WERI-Rb-1 (cell line): ENCODE results near the gene ADAMTS20.
"Not testable (repeated sequence)": the region's sequence is repeated elsewhere in the genome, so short reads cannot be mapped to it uniquely, and the experiment has no call there.

Source experiments
- DNase-seq: peaks from one replicate; pipeline ENCODE4 v3.0.0-alpha.2; 2020
- H3K27ac ChIP-seq: fragments of 250-450 bp; sonication (Bioruptor Pico); 2 replicates; pipeline ENCODE4 v1.5.1; 2020; ENCODE audit warnings: mild to moderate bottlenecking, moderate library complexity
- H3K27me3 ChIP-seq: fragments of 250-450 bp; sonication (Bioruptor Pico); 2 replicates; pipeline ENCODE4 v1.5.1; 2021; ENCODE audit warnings: mild to moderate bottlenecking, low read depth, moderate library complexity; ENCODE audit not compliant: insufficient read depth, severe bottlenecking
- H3K36me3 ChIP-seq: fragments of 250-450 bp; sonication (Bioruptor Pico); 2 replicates; pipeline ENCODE4 v1.5.1; 2020; ENCODE audit warnings: mild to moderate bottlenecking, moderate library complexity
- H3K4me3 ChIP-seq: 2 replicates; pipeline ENCODE4 v1.5.1; 2011; ENCODE audit warnings: low read depth, mild to moderate bottlenecking, control low read depth, low read length
- H3K9me3 ChIP-seq: fragments of 250-450 bp; sonication (Bioruptor Pico); 2 replicates; pipeline ENCODE4 v1.5.1; 2021; ENCODE audit warnings: mild to moderate bottlenecking, moderate library complexity; ENCODE audit not compliant: severe bottlenecking
- CTCF ChIP-seq: IDR thresholded peaks from 2 replicates; pipeline ENCODE4 v1.5.1; 2011; ENCODE audit warnings: low read depth, mild to moderate bottlenecking, control low read depth, inconsistent platforms, low read length

Gene ADAMTS20

DNA sequence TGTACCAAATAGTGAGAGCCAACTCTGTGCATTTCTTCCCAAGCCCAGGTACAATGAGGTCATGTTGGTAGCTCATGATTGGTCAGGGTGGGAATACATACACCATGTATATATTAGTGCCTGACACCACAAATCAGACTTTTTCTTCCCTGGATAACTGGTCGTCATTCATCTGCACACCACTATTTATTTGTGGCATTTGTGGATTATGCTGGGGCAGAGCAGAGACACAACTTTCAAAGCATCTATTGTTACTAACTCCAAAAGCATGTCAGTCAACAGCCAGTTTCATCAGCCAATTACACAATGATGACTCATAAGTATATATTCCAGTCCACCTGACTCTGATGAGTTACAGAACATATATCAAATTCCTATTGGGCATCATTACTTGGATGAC lies 181.7 kb downstream of the ADAMTS20 start:
- no peak for TF ChIP-seq CTCF
- no peaks in the 10 kb centered on the region for H3K27me3 ChIP-seq
- H3K4me3 ChIP-seq: no peak overlapping the region
- H3K27ac ChIP-seq: no peak overlapping the region
- H3K9me3 ChIP-seq: no peaks in the 10 kb centered on the region
- no peak for DNase-seq
- no peaks in the 10 kb centered on the region for H3K36me3 ChIP-seq

DNA sequence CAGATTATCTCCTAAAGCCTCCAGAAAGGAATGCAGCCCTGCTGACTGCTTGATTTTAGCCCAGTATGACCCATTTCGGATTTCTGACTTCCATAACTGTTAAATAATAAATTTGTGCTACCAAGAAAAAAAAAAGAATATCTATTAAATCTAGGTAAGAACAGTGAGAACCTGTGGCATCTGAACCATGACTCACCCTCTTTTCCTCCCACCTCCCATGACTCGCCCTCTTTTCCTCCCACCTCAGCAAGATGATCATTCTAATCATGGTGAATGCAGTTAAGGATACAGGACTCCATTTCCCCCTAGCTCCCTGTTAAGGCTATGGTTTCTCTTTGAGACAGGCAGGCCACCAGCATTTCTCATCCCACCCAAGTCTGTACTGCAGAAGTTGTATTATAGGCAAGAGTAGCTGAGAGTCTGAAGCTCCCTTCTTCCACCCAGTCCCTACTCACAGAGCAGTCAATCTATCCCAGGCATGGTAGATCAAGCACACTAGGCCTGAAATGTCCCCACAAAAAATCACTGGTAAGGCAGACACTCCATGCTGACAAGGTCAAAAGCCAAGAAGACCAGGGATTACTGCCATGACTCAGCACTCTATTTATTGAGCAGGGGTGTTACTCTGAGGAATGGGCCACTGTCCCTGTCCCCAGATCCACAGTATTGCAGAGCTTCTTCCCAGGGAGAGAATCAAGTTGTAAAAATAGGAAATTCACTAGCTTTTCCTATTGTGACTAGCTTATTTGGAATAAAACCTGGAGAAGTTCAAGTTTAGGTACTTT lies 188.9 kb downstream of the ADAMTS20 start:
- H3K36me3 ChIP-seq: no peaks in the 10 kb centered on the region
- no peak for DNase-seq
- no peaks in the 10 kb centered on the region for H3K27me3 ChIP-seq
- TF ChIP-seq CTCF: no peak
- no peak overlapping the region for H3K4me3 ChIP-seq
- H3K9me3 ChIP-seq: no peaks in the 10 kb centered on the region
- no peak overlapping the region for H3K27ac ChIP-seq

DNA sequence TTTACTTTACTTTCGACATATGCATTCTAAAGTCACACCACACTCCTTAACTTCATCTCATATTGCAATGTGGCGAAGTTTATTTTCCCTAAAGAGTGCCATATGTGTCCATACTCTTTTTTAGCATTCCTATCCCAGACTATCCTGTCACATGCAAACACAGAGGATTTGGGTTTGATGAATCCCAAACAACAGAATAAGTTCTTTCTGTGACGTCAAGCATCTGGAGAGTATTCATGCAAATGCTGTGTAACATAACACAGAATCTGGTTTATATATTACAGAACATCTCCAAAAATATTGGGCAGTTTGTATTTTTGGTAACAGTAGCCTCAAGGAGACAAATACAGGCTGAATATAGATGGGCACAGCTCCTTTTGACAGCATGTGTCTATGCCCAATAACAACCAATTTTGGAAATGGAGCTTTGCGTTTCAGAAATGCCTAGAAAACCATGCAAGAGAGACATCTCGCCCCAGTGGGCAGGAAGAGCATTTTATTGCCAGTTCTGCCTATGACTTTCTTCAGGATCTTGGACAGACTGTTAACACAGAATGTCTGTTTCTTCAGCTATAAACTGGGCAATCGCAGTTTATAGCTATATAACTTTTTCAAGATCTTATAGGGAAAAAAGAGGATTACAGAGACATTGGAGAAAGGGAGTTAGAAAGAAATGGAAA lies 190.8 kb downstream of the ADAMTS20 start:
- TF ChIP-seq CTCF: no peak
- Histone ChIP-seq H3K27me3 (no peaks in the 10 kb centered on the region), H3K9me3 (no peaks in the 10 kb centered on the region), H3K4me3 (no peak overlapping the region), H3K27ac (no peak overlapping the region), H3K36me3 (no peaks in the 10 kb centered on the region)
- no peak for DNase-seq

GRCh38 chr12:43360001-43360400 lies 192.0 kb downstream of the ADAMTS20 start:
- DNase-seq: not testable (repeated sequence)

GRCh38 chr12:43357141-43357540 lies 194.9 kb downstream of the ADAMTS20 start:
- Histone ChIP-seq H3K9me3 (no peaks in the 10 kb centered on the region), H3K27me3 (no peaks in the 10 kb centered on the region), H3K4me3 (no peak overlapping the region), H3K36me3 (no peaks in the 10 kb centered on the region), H3K27ac (no peak overlapping the region)
- no peak for TF ChIP-seq CTCF
- DNase-seq: no peak

More at GRCh38 chr12:43360001-43360400, 192.0 kb downstream of the ADAMTS20 start:
- not testable (repeated sequence) for H3K27ac ChIP-seq, H3K36me3 ChIP-seq, H3K27me3 ChIP-seq, H3K9me3 ChIP-seq, H3K4me3 ChIP-seq

DNA sequence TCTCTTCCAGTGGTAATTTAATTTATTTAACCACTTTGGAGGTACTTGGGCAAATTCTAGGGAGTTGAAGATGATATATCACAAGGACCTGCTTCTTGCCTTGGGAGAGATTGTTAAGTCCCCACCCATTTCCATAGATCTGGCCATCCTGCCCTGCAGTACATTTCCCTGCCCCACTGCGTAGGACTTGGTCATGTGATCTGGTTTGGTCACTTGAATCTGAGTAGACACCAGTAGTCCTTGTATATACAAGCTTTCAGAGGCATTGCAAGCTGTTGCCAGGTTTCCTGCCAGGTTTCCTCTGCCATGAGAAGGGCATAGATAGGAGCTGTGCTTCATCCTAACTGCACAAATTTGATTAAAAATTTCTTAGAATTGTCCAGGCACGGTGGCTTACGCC lies 200.0 kb downstream of the ADAMTS20 start:
- H3K9me3 ChIP-seq: no peaks in the 10 kb centered on the region
- H3K4me3 ChIP-seq: no peak overlapping the region
- no peak for DNase-seq
- no peak for TF ChIP-seq CTCF
- no peak overlapping the region for H3K27ac ChIP-seq
- H3K36me3 ChIP-seq: no peaks in the 10 kb centered on the region
- H3K27me3 ChIP-seq: no peaks in the 10 kb centered on the region
